Gastrocnemius medialis (tissue), 4 donors: ENCODE results near the gene CANX. TPM values are rescaled to one million over a fixed set of nuclear protein-coding genes. Genes with fewer than 3 reads are reported as not detected.

Source experiments
- ATAC-seq, 2 donors: fragments of 150-250 bp; one replicate each; pipeline ENCODE4 v1.9.1; 2016
- DNase-seq, 2 donors: peaks; one replicate each; pipeline ENCODE4 v3.0.0-alpha.2; 2019
- H3K27ac ChIP-seq, 4 donors: fragments of 200-600 bp; sonication (generic); 1 replicate in 1 of 4; 2 replicates in 3 of 4; pipeline ENCODE4 v1.5.1; 2016 to 2018; ENCODE audit warnings: mild to moderate bottlenecking in 2 of 4, moderate library complexity in 1 of 4
- H3K27me3 ChIP-seq, 3 donors: fragments of 200-600 bp; sonication (generic) in 2 of 3; 1 replicate in 1 of 3; 2 replicates in 2 of 3; pipeline versions ENCODE4 v1.5.1 to v1.6.0; 2016 to 2019; ENCODE audit warnings: mild to moderate bottlenecking in 1 of 3, moderate library complexity in 1 of 3
- H3K36me3 ChIP-seq, 2 donors: fragments of 200-600 bp; sonication (generic) in 1 of 2; one replicate each; pipeline ENCODE4 v1.5.1; 2017 to 2018
- H3K4me1 ChIP-seq, 2 donors: fragments of 200-600 bp; sonication (generic) in 1 of 2; one replicate each; pipeline ENCODE4 v1.5.1; 2016 to 2017; ENCODE audit warnings: mild to moderate bottlenecking in 2 of 2
- H3K4me3 ChIP-seq, 4 donors: fragments of 200-600 bp; sonication (generic) in 3 of 4; 1 replicate in 1 of 4; 2 replicates in 3 of 4; pipeline ENCODE4 v1.5.1; 2016 to 2019; ENCODE audit warnings: mild to moderate bottlenecking in 2 of 4
- H3K9me3 ChIP-seq, 3 donors: fragments of 200-600 bp; sonication (generic) in 2 of 3; 1 replicate in 1 of 3; 2 replicates in 2 of 3; pipeline ENCODE4 v1.5.1; 2016 to 2019
- POLR2A ChIP-seq, 2 donors: fragments of 450-650 bp; IDR thresholded peaks; one replicate each; pipeline ENCODE4 v1.6.1; 2017; ENCODE audit warnings: antibody characterized with exemption in 2 of 2, mild to moderate bottlenecking in 2 of 2, moderate library complexity in 2 of 2
- in situ Hi-C, 4 donors: fragments of 200-750 bp; cut with MboI; loops; one replicate each; pipeline versions ENCODE4 v1.15.0 to v1.8.0; 2017; ENCODE audit warnings: low sequenced_read_pairs in 4 of 4
- intact Hi-C: fragments of 100-400 bp; cut with DNase I; formaldehyde crosslinking; loops from one replicate; pipeline ENCODE4 v1.15.1; 2023; ENCODE audit warnings: low total_unique reads
- total RNA-seq, 4 donors: library from RNA; depleted of rRNA; stranded (reverse); fragments of >200 nt; gene quantifications; one replicate each; pipeline versions ENCODE4 v1.1.0 to v1.2.3, GENCODE V29; 2016
- TF ChIP-seq, protein P1 (sequence below), 5 experiments: fragments of 450-650 bp in 3 of 5; fragments of 200-600 bp in 2 of 5; sonication (generic) in 2 of 5; IDR thresholded peaks in 4 of 5; conservative IDR thresholded peaks in 1 of 5; 1 replicate in 4 of 5; 2 replicates in 1 of 5; pipeline ENCODE4 v1.5.1; 2016 to 2019; ENCODE audit warnings: antibody characterized with exemption in 5 of 5, mild to moderate bottlenecking in 3 of 5, moderate library complexity in 3 of 5

CANX gene
- total RNA-seq, 4 donors from 2014 or later = 141 to 306 (median 275) TPM

DNA sequence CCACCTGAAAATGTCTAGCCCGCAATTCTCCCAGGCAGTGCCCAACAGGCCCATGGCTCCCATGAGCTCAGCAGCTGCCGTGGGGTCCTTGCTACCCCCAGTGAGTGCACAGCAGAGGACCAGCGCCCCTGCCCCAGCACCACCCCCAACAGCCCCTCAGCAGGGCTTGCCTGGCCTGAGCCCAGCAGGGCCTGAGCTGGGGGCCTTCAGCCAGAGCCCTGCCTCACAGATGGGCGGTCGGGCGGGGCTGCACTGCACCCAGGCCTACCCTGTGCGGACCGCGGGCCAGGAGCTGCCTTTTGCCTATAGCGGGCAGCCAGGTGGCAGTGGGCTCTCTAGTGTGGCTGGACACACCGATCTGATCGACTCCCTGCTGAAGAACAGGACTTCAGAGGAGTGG lies 75.7 kb downstream of the CANX start:
- no peak for TF ChIP-seq POLR2A (IDR thresholded peaks at IDR 0.05)
- TF ChIP-seq, protein P1, sequence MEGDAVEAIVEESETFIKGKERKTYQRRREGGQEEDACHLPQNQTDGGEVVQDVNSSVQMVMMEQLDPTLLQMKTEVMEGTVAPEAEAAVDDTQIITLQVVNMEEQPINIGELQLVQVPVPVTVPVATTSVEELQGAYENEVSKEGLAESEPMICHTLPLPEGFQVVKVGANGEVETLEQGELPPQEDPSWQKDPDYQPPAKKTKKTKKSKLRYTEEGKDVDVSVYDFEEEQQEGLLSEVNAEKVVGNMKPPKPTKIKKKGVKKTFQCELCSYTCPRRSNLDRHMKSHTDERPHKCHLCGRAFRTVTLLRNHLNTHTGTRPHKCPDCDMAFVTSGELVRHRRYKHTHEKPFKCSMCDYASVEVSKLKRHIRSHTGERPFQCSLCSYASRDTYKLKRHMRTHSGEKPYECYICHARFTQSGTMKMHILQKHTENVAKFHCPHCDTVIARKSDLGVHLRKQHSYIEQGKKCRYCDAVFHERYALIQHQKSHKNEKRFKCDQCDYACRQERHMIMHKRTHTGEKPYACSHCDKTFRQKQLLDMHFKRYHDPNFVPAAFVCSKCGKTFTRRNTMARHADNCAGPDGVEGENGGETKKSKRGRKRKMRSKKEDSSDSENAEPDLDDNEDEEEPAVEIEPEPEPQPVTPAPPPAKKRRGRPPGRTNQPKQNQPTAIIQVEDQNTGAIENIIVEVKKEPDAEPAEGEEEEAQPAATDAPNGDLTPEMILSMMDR (IDR thresholded peaks at IDR 0.05 in 4 of 5, conservative IDR thresholded peaks at IDR 0.05 in 1 of 5) = no peak
- no peak for ATAC-seq
- Histone ChIP-seq H3K4me1 (no peaks in the 10 kb centered on the region), H3K4me3 (no peak overlapping the region), H3K27me3 (no peaks in the 10 kb centered on the region), H3K9me3 (no peaks in the 10 kb centered on the region), H3K36me3 (peaks cover 0 to 72% of the 10 kb centered on the region in 2 donors), H3K27ac (no peak overlapping the region)
- intact Hi-C loops = no loop called here
- DNase-seq = no peak
- in situ Hi-C loops = loop anchor here in 2 of 4 donors (25.0 kb wide), 2 partner anchors 88 to 313 kb away; partner anchors contain the start of gene MRNIP (in 1 of the 2)

DNA sequence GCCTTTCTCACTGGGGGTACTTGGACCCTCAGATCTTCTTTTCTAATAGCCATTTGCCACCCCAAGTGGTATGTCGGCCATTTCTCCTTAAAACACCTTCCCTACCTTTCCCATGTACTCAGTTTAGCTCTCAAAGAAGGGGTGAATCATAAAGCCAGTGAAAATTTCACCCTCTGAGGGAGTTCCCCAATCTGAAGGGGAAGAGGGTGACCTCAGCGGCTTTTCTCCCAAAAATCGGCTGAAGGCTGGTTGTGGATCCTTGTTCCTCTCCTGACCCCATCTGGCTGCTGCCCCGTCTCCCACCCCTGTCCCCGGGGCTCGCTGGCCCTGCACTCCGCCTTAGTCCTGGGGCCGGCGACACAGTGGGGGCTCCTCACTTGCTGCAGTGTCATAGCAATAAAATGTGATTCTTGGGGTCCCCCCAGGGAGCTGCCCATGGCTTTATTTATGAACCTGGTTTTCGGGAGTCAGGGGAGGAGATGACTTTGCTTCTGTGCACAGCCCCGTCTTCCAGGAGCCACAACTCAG lies 77.7 kb downstream of the CANX start:
- DNase-seq = no peak
- intact Hi-C loops = no loop called here
- TF ChIP-seq POLR2A (IDR thresholded peaks at IDR 0.05) = no peak
- TF ChIP-seq, protein P1 (IDR thresholded peaks at IDR 0.05 in 4 of 5, conservative IDR thresholded peaks at IDR 0.05 in 1 of 5) = no peak
- no peaks in the 10 kb centered on the region for H3K4me1 ChIP-seq
- H3K27ac ChIP-seq = no peak overlapping the region
- no peak overlapping the region for H3K4me3 ChIP-seq
- no peak for ATAC-seq
- H3K36me3 ChIP-seq = peaks cover 0 to 59% of the 10 kb centered on the region in 2 donors
- no peaks in the 10 kb centered on the region for H3K9me3 ChIP-seq
- no peaks in the 10 kb centered on the region for H3K27me3 ChIP-seq
- in situ Hi-C loops = no loop called here

DNA sequence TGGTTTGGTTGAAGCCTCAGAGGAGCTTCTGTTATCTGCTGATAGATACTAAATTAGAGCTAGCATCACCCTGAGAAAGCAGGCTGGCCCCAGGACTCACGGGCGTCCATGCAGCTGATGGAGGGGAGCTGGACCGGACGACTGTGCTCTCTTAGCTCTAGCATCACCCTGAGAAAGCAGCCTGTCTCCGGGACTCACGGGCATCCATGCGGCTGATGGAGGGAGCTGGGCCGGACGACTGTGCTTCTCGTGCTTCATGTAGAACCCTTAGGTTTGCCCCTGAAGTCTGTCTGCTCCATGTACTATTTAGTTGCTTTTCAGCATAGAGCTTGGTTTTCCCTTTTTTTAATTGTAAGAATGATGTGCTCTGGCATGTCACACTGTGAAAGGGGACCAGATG lies 78.7 kb downstream of the CANX start:
- DNase-seq = no peak
- Histone ChIP-seq H3K4me1 (no peaks in the 10 kb centered on the region), H3K9me3 (no peaks in the 10 kb centered on the region), H3K4me3 (no peak overlapping the region), H3K27ac (no peak overlapping the region), H3K36me3 (peaks cover 0 to 50% of the 10 kb centered on the region in 2 donors), H3K27me3 (no peaks in the 10 kb centered on the region)
- no peak for ATAC-seq
- in situ Hi-C loops = no loop called here
- intact Hi-C loops = no loop called here
- TF ChIP-seq, protein P1 (IDR thresholded peaks at IDR 0.05 in 4 of 5, conservative IDR thresholded peaks at IDR 0.05 in 1 of 5) = no peak
- TF ChIP-seq POLR2A (IDR thresholded peaks at IDR 0.05) = no peak

DNA sequence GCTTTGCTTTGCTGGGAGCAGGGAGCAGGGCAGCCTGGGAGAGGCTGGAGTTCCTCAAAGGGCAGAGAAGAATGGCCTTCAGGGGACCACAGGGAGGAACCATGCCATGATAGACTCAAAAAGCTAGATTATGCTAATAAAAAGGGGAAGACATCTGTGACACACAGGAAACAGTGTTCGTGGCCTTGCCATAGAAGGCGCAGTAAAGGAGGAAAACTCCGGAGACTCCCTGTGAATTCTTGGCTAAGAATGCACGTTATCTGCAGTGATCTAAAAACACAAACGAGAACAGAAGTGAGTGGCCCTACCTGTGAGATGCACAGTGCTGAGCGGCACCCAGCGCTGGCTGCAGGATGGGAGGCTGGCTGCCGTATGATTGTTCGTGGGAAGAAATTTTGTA lies 79.1 kb downstream of the CANX start:
- H3K36me3 ChIP-seq = peaks cover 0 to 45% of the 10 kb centered on the region in 2 donors
- in situ Hi-C loops (no loop called here), intact Hi-C loops (no loop called here)
- H3K27me3 ChIP-seq = no peaks in the 10 kb centered on the region
- no peaks in the 10 kb centered on the region for H3K4me1 ChIP-seq
- H3K27ac ChIP-seq = no peak overlapping the region
- H3K9me3 ChIP-seq = no peaks in the 10 kb centered on the region
- no peak for TF ChIP-seq POLR2A (IDR thresholded peaks at IDR 0.05)
- TF ChIP-seq, protein P1 (IDR thresholded peaks at IDR 0.05 in 4 of 5, conservative IDR thresholded peaks at IDR 0.05 in 1 of 5) = no peak
- no peak overlapping the region for H3K4me3 ChIP-seq
- no peak for DNase-seq
- no peak for ATAC-seq

DNA sequence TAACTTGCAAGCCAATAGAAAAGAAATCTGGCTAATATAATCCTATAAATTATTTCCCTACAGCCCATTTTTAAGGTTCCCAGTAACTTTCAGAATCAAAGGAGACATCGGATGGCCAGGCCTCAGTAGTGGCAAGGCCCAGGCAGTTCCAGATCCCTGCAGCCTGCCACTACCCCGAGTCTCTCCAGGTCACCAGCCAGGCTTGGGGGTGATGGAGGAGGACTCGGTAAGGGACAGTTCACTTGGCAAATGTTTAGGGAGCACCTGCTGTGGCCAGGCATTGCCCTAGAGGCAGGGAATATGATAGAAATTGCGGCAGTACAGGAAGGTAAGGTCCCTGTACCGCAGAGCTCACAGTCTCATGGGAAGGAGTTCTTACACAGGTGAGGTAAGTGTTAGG lies 79.8 kb downstream of the CANX start:
- Histone ChIP-seq H3K27ac (no peak overlapping the region), H3K4me1 (no peaks in the 10 kb centered on the region), H3K4me3 (no peak overlapping the region), H3K27me3 (no peaks in the 10 kb centered on the region), H3K9me3 (no peaks in the 10 kb centered on the region), H3K36me3 (peaks cover 0 to 38% of the 10 kb centered on the region in 2 donors)
- in situ Hi-C loops (no loop called here), intact Hi-C loops (no loop called here)
- DNase-seq (no peak), ATAC-seq (no peak)
- no peak for TF ChIP-seq POLR2A (IDR thresholded peaks at IDR 0.05)
- TF ChIP-seq, protein P1 (IDR thresholded peaks at IDR 0.05 in 4 of 5, conservative IDR thresholded peaks at IDR 0.05 in 1 of 5) = no peak
